A172 (cell line): Measurements from ENCODE around the gene MAP7D1. TPM values are rescaled to one million over a fixed set of nuclear protein-coding genes. Genes with fewer than 3 reads are reported as not detected.
A peak's percentile ranks its signal among the peaks of the same experiment; 100 is the strongest.
"Not testable (repeated sequence)": the region's sequence is repeated elsewhere in the genome, so short reads cannot be mapped to it uniquely, and the experiment has no call there.

Source experiments
- DNase-seq: peaks from one replicate; pipeline ENCODE4 v3.0.0-alpha.2; 2015; ENCODE audit warnings: low spot score
- total RNA-seq: library from RNA; depleted of rRNA; stranded (reverse); fragments of >200 nt; shearing (Covaris generic); gene quantifications from 2 replicates; pipeline ENCODE4 v1.2.3, GENCODE V29; 2014

Gene MAP7D1
- total RNA-seq, 1 experiment from 2014 or later = 91.2 TPM

DNA sequence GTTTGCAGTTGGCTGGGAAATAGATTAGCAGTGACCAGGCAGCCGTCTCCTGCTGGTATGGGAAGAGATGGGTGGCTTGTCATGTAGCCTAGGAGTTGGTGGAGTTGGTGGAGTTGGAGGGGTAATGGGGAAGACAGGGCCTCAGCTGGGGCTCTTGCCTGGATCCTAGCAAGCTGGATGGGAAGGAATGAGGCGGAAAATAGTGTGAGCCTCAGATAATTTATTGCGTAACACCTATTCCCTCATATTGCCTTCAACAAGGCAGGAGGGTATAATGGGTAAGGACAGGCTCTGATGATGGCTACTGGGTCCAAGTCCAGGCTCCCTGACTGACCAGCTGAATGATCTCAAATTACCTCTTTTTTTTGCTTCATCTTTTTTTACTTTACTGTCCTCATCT is 12.6 kb downstream of the MAP7D1 start:
- no peak for DNase-seq

GRCh38 chr1:36170643-36171412 is 14.9 kb downstream of the MAP7D1 start:
- DNase-seq = no peak

GRCh38 chr1:36172017-36172747 is 16.2 kb downstream of the MAP7D1 start:
- DNase-seq = no peak

GRCh38 chr1:36172983-36173382 is 17.0 kb downstream of the MAP7D1 start:
- DNase-seq = peak; percentile 89

DNA sequence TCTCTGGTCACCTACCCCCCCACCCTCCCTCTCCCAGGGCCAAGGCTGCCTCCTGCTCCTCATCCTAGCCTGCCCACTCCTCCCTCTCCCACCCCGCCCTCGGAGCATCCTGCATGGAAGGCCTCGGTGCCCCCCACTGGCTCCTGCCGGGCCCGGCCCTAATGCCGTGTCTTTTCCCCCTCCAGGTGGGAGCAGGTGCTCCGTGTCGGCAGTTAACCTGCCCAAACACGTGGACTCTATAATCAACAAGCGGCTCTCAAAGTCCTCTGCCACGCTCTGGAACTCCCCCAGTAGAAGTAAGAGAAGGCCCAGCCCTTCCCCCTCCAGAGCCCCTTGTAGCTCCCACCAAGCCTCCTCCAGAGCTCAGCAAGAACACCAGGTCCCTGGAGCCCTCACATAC is 18.8 kb downstream of the MAP7D1 start:
- DNase-seq = no peak

GRCh38 chr1:36175137-36176095 is 19.5 kb downstream of the MAP7D1 start:
- DNase-seq = no peak

- no peak for DNase-seq
Observed at GRCh38 chr1:36176106-36176949, 20.4 kb downstream of the MAP7D1 start.

GRCh38 chr1:36177589-36178431 is 21.9 kb downstream of the MAP7D1 start:
- no peak for DNase-seq

GRCh38 chr1:36178471-36179219 is 22.7 kb downstream of the MAP7D1 start:
- DNase-seq = no peak

DNA sequence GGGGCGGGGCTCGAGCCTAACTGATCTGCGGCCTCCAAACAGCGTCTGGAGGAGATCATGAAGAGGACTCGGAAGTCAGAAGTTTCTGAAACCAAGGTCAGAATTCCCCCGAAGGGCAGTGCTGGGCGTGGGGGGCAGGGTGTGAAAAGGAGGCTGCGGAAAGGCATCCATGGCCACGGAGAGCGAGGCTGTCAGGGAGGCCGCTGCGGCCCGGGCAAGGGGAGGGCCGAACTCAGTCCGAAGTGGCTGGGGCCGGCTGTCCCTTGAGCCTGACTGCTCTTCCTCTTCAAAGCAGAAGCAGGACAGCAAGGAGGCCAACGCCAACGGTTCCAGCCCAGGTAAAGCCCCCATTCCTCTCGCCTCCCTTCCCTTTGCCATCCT is 23.2 kb downstream of the MAP7D1 start:
- DNase-seq = no peak

- no peak for DNase-seq
Observed at GRCh38 chr1:36182734-36183133, 26.8 kb downstream of the MAP7D1 start.

- DNase-seq = no peak
Observed at GRCh38 chr1:36183309-36183856, 27.4 kb downstream of the MAP7D1 start.

DNA sequence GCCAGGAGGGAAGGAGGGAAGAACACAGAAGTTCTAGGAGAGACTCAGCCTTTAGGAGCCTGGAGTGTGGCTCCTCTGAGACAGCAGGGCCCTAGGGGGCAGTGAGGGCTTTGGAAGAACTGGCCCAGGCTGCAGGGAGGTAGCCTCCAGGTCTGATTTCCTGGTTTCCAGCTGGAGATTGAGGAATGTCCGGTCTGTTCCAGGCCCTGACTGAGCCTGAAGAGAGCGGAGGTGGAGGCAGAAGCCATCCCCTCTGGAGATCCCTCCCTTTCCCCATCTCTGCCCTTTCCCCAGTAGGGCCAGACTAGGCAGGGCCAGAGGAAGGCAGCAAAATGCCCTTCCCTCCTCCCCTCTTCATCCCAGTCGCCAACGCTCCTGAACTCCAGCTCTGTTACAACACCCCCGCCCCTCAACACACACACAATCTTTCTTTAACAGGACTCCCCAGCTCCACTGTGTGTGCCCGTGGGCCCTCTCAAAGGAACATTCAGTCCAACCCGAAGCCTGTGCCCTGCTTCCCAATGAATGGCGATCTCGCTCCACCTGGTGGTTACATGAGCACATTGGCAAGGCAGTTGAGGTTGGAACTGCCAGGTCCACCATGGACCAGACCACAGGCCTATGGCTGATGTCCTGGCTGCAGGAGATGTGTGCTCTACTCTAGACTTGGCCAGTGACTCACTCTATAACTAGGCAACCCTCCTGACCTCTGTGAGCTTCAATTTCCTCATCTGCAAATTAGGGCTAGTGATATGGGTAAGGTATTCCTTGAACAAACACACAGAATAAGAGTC is 32.0 kb downstream of the MAP7D1 start:
- DNase-seq = peak; percentile 81

DNA sequence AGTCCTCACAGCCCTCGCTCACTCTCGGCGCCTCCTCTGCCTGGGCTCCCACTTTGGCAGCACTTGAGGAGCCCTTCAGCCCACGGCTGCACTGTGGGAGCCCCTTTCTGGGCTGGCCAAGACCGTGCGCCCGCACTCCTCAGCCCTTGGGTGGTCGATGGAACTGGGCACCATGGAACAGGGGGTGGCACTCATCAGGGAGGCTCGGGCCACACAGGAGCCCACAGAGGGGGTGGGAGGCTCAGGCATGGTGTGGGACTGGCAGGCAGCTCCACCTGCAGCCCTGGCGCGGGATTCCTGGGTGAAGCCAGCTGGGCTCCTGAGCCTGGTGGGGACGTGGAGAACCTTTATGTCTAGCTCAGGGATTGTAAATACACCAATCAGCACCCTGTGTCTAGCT is 40.8 kb downstream of the MAP7D1 start:
- DNase-seq = not testable (repeated sequence)

DNA sequence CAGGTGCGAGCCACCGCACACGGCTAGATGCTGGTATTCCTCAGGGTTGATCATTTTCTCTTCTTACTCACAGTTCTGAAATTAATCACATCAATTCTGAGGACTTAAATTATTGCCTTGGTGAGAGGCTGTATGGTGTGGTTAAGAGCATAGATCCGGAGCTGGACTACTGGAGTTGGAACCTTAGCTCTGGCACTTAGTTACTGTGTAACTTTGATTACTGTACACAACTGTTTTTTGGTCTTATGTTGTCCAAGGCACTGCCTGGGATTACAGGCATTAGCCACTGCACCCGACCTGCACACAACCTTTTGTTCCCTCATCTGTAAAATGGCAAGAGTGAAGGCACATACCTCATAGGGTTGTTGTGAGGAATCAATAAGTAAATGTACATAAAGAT is 42.7 kb downstream of the MAP7D1 start:
- DNase-seq = no peak

DNA sequence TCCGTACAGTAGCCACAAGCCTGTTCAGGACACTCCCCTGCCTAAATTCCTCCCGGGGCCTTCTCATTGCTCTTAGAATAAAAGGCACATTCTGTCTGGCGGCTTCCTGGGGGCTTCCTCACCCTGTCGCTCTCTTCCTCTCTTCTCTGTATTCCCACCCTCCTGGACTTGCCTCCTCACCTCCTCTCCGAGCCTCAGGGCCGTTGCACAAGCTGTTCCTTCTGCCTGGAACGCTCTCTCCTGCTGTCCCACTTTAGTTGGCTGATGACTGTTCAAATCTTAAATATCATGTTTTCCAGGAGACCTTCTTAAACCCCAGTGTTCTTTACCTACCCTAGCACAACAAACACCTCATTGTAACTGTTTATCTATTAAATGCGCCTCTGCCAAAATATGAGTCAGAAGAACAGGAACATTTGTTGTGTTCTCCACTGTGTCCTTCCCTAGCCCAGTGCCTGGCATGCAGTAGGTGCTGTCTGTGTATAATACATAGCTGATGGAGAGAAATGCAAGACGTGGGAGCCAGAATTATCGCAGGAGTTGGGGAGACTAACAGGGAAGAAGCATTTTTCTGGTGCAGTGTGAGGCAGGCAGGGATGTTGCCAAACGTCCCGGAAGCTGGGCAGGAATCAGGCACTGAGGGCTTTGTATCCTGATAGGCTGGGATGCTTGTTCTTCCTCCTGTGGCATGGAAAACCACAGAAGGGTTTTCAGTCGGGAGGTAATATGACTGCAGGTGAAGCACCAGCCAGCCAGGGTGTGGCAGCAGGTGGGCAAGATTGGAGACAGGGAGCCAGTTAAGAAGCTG is 44.2 kb downstream of the MAP7D1 start:
- DNase-seq = peak; percentile 12

DNA sequence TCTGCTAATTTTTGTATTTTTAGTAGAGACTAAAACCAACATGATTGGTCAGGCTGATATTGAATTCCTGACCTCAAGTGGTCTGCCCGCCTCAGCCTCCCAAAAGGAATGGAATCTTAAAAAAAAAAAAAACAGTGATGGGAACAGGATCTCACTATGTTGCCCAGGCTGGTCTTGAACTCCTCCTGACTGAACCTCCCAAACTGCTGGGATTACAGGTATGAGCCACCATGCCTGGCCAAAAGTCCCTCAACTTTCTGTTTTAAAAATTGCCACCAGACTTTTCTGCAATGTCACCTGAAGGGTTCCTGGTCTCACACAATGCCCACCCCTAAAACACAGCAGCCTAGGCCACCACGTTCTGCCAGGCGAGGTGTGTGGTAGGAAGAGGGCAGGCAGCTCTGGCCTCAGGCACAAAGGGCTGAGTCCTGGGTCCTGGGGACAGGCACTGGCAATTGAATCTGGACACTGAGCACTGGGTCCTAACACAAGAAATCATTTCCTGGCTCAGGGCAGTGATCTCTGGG is 47.1 kb downstream of the MAP7D1 start:
- no peak for DNase-seq
